Measurements from ENCODE around the gene HOXA7. TPM values are rescaled to one million over a fixed set of nuclear protein-coding genes. Genes with fewer than 3 reads are reported as not detected.

The HOXA7 gene
- total and polyA plus RNA-seq, 2 of the 8 experiments (the other 6 are each of a cell fraction or from before 2014, with no cell fraction given), result 0.03 TPM; not detected in 1

DNA sequence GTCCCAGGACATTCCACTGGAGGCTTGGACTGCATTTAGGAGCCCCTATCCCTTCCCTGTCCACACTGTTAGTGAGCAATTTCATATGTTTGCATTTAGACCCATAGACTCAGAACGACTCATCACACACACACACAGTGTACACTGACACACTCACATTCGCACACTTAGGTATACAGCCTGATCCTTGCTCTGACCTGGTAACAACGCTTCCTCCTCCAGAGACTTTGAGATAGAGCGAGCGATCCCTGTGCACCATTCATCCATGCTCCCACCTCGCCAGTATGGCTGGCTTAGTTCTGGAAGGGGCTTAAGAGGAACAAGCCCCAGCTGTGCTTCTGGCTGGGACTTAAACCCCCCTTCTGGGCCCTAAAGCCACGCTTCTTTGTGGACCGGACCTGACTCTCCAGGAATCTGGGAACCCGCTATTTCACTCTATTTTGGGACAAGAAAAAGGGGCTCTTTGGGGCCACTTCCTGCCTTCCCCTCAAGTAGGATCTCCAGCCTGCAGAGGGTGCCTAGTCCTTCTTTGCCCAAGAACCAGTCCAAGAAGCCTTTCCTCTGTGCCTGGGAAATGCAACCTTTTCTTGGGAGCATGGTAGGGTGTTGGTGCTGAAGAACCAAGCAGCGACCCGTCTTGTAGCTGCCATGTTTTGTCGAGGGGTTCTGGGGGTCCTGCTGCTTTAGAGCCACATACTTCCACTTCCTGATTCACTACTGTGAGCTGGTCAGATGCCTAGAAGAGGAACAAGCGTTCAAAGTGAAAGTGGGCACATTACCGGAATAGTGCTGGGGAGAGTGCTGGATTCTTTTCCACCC is 44.5 kb upstream of the HOXA7 start:
- Histone ChIP-seq H2BK15ac (ENCODE audit: low read length) (no peak overlapping the region), H3K9me3 (ENCODE audit: insufficient read depth in 2 of 2, low read depth in 1 of 2, low read length in 1 of 2) (no peaks in the 10 kb centered on the region; a peak in 1 of 4 replicates), H3K56ac (replicated peaks; ENCODE audit: insufficient read length, low read depth, low read length) (no peak overlapping the region), H3K79me2 (ENCODE audit: control insufficient read depth in 1 of 2, insufficient read depth in 2 of 2, low read length in 2 of 2) (no peaks in the 10 kb centered on the region), H3K27me3 (replicated peaks in 1 of 4; ENCODE audit: control insufficient read depth in 3 of 4, extremely low read depth in 1 of 4, insufficient read depth in 3 of 4, low read length in 3 of 4) (peaks cover 91 to 100% (median 96%) of the 10 kb centered on the region in 4 experiments), H3K79me1 (ENCODE audit: low read depth, low read length) (no peaks in the 10 kb centered on the region; the same call in 1 of the 2 replicates), H3K4me2 (ENCODE audit: insufficient read depth in 1 of 2, low read depth in 2 of 2, low read length in 2 of 2) (peak overlapping the region in 1 of 2 experiments; percentile 52; a peak in 1 of 4 replicates), H2AK5ac (ENCODE audit: low read depth, low read length) (no peak overlapping the region; the same call in 1 of the 2 replicates), H3K36me3 (ENCODE audit: control insufficient read depth in 2 of 4, insufficient read depth in 4 of 4, low read length in 3 of 4) (peaks cover 0 to 19% (median 0%) of the 10 kb centered on the region in 4 experiments; a peak in 1 of 8 replicates), H3K9ac (replicated peaks in 1 of 4; ENCODE audit: extremely low read depth in 1 of 4, low read depth in 3 of 4, low read length in 3 of 4) (no peak overlapping the region), H2BK20ac (ENCODE audit: low read length) (no peak overlapping the region), H2BK5ac (ENCODE audit: low read depth, low read length) (no peak overlapping the region), H4K5ac (ENCODE audit: insufficient read length, low read depth, low read length) (no peak overlapping the region), H3K18ac (ENCODE audit: extremely low read depth, low read length) (no peak overlapping the region), H3K4ac (replicated peaks; ENCODE audit: insufficient read length, low read depth, low read length) (no peak overlapping the region), H3K27ac (ENCODE audit: low read depth, low read length) (no peak overlapping the region), H3K4me3 (ENCODE audit: extremely low read depth in 1 of 4, insufficient read depth in 2 of 4, low read depth in 3 of 4, low read length in 4 of 4) (no peak overlapping the region), H4K91ac (replicated peaks; ENCODE audit: insufficient read length, low read length) (no peak overlapping the region), H4K8ac (ENCODE audit: extremely low read depth, insufficient read depth, low read length) (no peak overlapping the region), H2AFZ (ENCODE audit: low read length) (no peak overlapping the region), H2BK120ac (replicated peaks; ENCODE audit: low read depth, low read length) (no peak overlapping the region), H3K23ac (ENCODE audit: insufficient read length) (no peak overlapping the region), H3K14ac (ENCODE audit: insufficient read length) (no peak overlapping the region), H2BK12ac (ENCODE audit: low read depth, low read length) (no peak overlapping the region), H4K20me1 (replicated peaks in 1 of 2; ENCODE audit: control insufficient read depth in 1 of 2, insufficient read depth in 2 of 2, low read length in 2 of 2) (peaks cover 40 to 51% of the 10 kb centered on the region in 2 experiments), H3K23me2 (ENCODE audit: low read depth, low read length) (no peaks in the 10 kb centered on the region; the same call in 1 of the 2 replicates), H3K4me1 (replicated peaks in 1 of 4; ENCODE audit: control insufficient read depth in 3 of 4, insufficient read depth in 4 of 4, low read length in 3 of 4) (peaks cover 0 to 8% (median 4%) of the 10 kb centered on the region in 4 experiments; a peak in 6 of 7 replicates)
- ChIA-PET CTCF (ENCODE audit: partially characterized antibody) (interaction anchor here (0.7 to 3.9 kb wide), 6 partner anchors 8 to 822 kb away, joined by 3 to 23 read pairs (median 5); no protein-coding TSS in a partner anchor), POLR2A (ENCODE audit: partially characterized antibody) (interaction anchor here (1.5 kb wide), 1 partner anchor 8 kb away, joined by 5 read pairs; no protein-coding TSS in a partner anchor)
- DNase-seq (ENCODE audit: low read depth in 1 of 2, low spot score in 2 of 2), result no peak
- FAIRE-seq, result no peak
- WGBS, 2 experiments (ENCODE audit: extremely low coverage in 1 of 2, insufficient coverage in 1 of 2, insufficient read length in 1 of 2, insufficient replicate concordance in 2 of 2, low coverage in 1 of 2, low lambda C conversion rate in 2 of 2, missing lambda C conversion rate in 1 of 2), result 21% methylated on average over 14 of the region's 14 CpGs; no CpG with 5 or more reads in 1 of the 2 experiments
- no peak for TF ChIP-seq HDAC2 (IDR thresholded peaks at IDR 0.05; ENCODE audit: borderline replicate concordance in 1 of 2, low read depth in 2 of 2, low read length in 2 of 2)
- TF ChIP-seq SP4 (IDR thresholded peaks at IDR 0.05; ENCODE audit: low read length), result no peak
- TF ChIP-seq SRF (IDR thresholded peaks at IDR 0.05; ENCODE audit: low read depth, low read length), result no peak
- TF ChIP-seq RNF2 (IDR thresholded peaks at IDR 0.05; ENCODE audit: borderline replicate concordance, low read depth, low read length, missing control alignments, poor library complexity, severe bottlenecking), result peak; percentile 63
- no peak for TF ChIP-seq EP300 (IDR thresholded peaks at IDR 0.05; ENCODE audit: borderline replicate concordance in 1 of 2, low read depth in 2 of 2, low read length in 2 of 2)
- TF ChIP-seq CBX8 (IDR thresholded peaks at IDR 0.05; ENCODE audit: borderline replicate concordance, low read depth, low read length), result peak; percentile 47; the same call in 1 of the 2 replicates
- TF ChIP-seq SP2 (IDR thresholded peaks at IDR 0.05; ENCODE audit: low read length), result no peak
- TF ChIP-seq EZH2 (IDR thresholded peaks at IDR 0.05; ENCODE audit: low read depth, low read length, severe bottlenecking), result peak; percentile 99
- TF ChIP-seq GABPA (IDR thresholded peaks at IDR 0.05; ENCODE audit: borderline replicate concordance, insufficient read depth, low read length), result no peak
- TF ChIP-seq POU5F1 (IDR thresholded peaks at IDR 0.05; ENCODE audit: low read depth, low read length), result no peak

Data from H1 (cell line).